AG09309 (cell line): ENCODE measurements around the gene C15orf39.

Source experiments
- DNase-seq: peaks from one replicate; pipeline ENCODE4 v3.0.0-alpha.2; 2010; ENCODE audit warnings: low read depth
- H3K4me3 ChIP-seq: 2 replicates; pipeline ENCODE4 v1.5.1; 2011; ENCODE audit warnings: mild to moderate bottlenecking, low read depth, low read length, moderate library complexity; ENCODE audit not compliant: control insufficient read depth
- TF ChIP-seq, protein P1 (sequence below): IDR thresholded peaks from 2 replicates; pipeline ENCODE4 v1.5.1; 2011; ENCODE audit warnings: mild to moderate bottlenecking, low read depth, low read length, inconsistent platforms; ENCODE audit not compliant: insufficient read depth, control insufficient read depth; ENCODE audit errors: missing control alignments

Gene C15orf39

DNA sequence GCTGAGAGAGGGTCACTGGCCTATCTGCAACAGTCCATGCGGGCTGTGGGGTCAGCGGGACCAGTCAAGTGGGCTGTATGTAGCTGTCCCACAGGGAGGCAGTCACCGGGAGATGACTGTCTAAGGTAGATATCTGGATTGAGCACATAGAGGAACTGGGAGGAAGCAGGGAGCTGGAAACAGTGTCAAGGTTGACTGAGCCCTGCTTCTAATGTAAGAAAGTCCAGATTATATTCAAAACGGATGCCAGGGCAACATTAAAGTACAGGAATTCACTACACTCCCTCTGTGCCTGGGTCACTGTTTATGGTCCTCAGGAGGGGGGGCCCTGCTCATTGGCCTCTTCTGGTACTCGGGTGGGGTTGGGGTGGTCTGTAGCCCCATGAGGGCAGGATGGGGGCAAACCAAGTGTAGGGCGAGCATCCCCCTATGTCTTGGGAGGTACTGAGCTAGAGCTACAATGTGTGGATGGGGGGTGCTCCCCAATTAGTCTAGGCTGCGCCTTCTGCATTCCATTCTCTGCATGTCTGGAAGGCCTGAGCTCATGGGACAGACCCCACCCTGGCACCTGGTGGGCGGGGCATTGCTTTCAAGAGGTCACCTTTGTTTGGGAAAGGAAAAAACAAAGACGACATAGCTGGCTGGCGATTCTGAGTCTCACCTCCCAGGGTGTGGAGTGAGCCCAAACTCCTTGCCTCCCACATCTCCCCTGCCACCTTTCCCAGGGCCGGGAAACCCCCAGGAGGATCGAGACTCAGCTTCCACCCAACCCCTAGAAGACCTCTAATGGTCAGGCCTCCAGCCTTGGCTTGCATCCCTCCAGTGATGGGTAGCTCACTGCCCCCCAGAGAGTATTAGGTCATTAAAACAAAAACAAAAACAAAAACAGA, 45.1 kb upstream of the C15orf39 start:
- DNase-seq, result no peak
- no peak overlapping the region for H3K4me3 ChIP-seq
- TF ChIP-seq, protein P1, sequence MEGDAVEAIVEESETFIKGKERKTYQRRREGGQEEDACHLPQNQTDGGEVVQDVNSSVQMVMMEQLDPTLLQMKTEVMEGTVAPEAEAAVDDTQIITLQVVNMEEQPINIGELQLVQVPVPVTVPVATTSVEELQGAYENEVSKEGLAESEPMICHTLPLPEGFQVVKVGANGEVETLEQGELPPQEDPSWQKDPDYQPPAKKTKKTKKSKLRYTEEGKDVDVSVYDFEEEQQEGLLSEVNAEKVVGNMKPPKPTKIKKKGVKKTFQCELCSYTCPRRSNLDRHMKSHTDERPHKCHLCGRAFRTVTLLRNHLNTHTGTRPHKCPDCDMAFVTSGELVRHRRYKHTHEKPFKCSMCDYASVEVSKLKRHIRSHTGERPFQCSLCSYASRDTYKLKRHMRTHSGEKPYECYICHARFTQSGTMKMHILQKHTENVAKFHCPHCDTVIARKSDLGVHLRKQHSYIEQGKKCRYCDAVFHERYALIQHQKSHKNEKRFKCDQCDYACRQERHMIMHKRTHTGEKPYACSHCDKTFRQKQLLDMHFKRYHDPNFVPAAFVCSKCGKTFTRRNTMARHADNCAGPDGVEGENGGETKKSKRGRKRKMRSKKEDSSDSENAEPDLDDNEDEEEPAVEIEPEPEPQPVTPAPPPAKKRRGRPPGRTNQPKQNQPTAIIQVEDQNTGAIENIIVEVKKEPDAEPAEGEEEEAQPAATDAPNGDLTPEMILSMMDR, result no peak

DNA sequence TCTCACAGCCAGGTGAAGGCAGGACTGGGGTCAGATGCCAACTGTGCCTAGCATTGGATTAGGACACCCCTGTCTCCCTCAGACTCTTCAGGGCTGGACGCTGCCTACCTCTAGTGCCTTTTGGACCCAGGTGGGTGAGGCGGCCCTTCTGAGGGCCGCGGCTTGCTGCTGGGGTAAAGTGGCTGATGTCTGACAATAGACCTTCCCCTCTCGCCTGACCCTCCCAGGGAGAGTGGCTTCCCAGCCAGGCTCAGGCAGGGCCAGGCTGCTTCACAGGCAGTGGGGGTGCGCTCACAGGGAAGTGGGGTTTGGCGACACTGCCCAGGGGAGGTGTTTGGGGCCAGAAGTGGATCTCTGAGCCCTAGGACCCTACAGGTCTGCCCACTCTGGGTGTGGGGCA, 43.3 kb upstream of the C15orf39 start:
- no peak overlapping the region for H3K4me3 ChIP-seq
- TF ChIP-seq, protein P1, result no peak
- no peak for DNase-seq

DNA sequence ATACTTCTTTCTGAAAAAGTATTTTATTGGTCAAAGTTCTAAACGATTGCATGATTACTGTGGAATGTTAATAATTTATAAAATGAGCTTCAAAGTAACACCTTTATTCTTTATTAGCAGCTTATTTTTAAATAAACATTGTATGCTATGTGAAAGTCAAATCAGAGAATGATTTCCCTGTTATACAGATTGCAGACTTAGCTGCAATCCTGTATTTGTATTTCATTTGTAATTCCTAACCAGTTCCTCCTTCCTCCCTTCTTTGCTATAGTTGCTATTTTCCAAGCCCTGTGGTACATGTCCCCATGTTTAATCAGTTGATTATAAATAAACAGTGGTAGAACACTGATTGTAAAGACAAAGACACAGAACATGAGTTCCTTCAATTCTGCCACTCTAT, 42.4 kb upstream of the C15orf39 start:
- H3K4me3 ChIP-seq, result no peak overlapping the region
- no peak for DNase-seq
- TF ChIP-seq, protein P1, result no peak

DNA sequence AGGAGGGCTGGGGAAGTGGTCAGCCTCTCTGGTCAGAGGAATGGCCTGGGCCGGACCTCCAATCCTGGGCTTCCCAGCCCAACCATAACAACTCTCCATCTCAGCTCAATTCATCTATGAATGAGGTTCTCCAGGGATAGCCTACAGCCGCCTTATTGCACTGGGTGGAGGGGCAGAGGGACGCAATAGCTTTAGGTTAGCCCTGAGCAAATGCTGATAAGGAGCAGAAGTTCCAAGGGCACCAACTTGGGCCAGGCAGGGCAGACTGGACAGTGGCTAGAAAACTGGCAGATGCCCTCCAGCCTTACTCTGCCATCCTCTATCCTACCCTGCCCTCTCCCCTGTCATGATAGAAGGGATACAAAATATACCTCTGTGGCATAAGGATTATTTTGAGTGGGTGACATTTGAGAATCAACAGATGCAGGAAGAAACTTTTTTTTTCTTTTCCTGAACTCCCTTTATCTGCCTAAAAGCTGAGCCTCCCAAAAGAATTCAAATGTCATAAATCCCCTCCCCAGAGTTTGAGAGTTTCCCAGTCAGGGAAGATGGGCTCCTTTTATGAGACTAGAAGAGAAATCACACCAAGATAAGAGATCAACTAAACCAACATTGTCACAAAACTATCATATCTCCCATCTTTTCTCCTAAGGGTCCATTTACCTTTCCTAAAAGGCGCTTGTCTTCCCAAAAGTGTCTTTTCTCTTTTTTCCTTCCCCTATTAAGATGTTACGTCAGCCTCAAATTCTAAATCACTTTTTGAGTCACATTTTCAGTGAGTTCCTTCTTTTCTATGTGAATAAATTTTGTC, 40.4 kb upstream of the C15orf39 start:
- no peak for DNase-seq
- no peak overlapping the region for H3K4me3 ChIP-seq
- TF ChIP-seq, protein P1, result no peak

DNA sequence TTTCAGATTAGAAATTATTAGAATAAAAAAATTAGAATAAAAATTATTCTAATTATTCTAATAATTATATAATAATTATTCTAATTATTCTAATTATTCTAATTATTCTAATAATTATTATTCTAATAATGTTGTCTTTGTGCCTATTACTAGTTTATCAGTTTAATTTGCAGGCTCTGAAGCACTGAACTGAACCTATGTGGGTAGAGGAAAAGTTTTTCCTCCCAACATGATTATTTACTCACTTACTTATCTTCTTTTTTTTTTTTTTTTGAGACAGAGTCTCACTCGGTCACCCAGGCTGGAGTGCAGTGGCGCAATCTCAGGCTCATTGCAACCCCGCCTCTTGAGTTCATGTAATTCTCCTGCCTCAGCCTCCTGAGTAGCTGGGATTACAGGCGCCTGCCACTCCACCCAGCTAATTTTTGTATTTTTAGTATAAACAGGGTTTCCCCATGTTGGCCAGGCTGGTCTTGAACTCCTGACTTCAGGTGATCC, 39.7 kb upstream of the C15orf39 start:
- H3K4me3 ChIP-seq, result no peak overlapping the region
- no peak for DNase-seq
- TF ChIP-seq, protein P1, result no peak

DNA sequence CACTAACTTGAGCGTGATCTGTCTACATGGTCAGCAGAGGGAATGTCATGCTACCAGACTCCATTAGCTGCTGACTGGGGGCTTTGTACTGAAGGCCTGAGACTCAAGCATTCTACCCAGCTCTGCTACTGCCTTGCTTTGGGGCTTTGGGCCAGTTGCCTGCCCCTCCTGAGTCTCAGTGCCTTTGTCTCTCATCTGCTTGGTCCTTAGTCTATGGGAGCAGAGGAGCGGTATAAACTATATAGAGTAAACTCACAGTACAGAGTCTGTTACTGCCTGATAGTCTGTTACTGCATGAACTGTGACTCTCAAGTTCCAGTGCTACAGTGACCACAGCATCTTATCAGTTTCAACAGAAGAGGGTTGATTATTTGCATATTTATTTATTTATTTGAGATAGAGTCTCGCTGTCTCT, 38.5 kb upstream of the C15orf39 start:
- TF ChIP-seq, protein P1, result no peak
- no peak for DNase-seq

More for the DNA sequence above, 38.5 kb upstream of the C15orf39 start:
- no peak overlapping the region for H3K4me3 ChIP-seq
